Mucosa of rectum (tissue), 2 donors: ENCODE measurements around the gene ITIH5.

Source experiments
- H3K27ac ChIP-seq, 2 donors: one replicate each; pipeline ENCODE4 v1.7.0; 2013; ENCODE audit warnings: inconsistent platforms in 2 of 2, low read depth in 2 of 2, low read length in 2 of 2
- H3K27me3 ChIP-seq, 2 donors: one replicate each; pipeline ENCODE4 v1.7.0; 2013; ENCODE audit warnings: low read length in 2 of 2; ENCODE audit not compliant: control insufficient read depth in 2 of 2, insufficient read depth in 2 of 2
- H3K36me3 ChIP-seq, 2 donors: one replicate each; pipeline ENCODE4 v1.7.0; 2013; ENCODE audit warnings: low read length in 2 of 2; ENCODE audit not compliant: control insufficient read depth in 2 of 2, insufficient read depth in 2 of 2
- H3K4me1 ChIP-seq, 2 donors: one replicate each; pipeline ENCODE4 v1.7.0; 2013; ENCODE audit warnings: low read length in 2 of 2, mild to moderate bottlenecking in 1 of 2; ENCODE audit not compliant: control insufficient read depth in 2 of 2, insufficient read depth in 2 of 2
- H3K4me3 ChIP-seq, 2 donors: one replicate each; pipeline ENCODE4 v1.7.0; 2013; ENCODE audit warnings: low read length in 2 of 2
- H3K9ac ChIP-seq, 2 donors: one replicate each; pipeline ENCODE4 v1.7.0; 2013; ENCODE audit warnings: low read length in 2 of 2, low read depth in 1 of 2, mild to moderate bottlenecking in 1 of 2
- H3K9me3 ChIP-seq, 2 donors: one replicate each; pipeline ENCODE4 v1.7.0; 2013; ENCODE audit warnings: low read length in 2 of 2; ENCODE audit not compliant: control insufficient read depth in 2 of 2
- donor health status: healthy.
- donor health status: Normal muscosa, but diverticular disease.

The ITIH5 gene

GRCh38 chr10:7529638-7530037 is 137.1 kb downstream of the ITIH5 start:
- Histone ChIP-seq H3K27me3 (peaks cover 0 to 3% of the 10 kb centered on the region in 2 donors), H3K27ac (no peak overlapping the region), H3K36me3 (no peaks in the 10 kb centered on the region), H3K4me1 (no peaks in the 10 kb centered on the region), H3K9ac (no peak overlapping the region), H3K4me3 (no peak overlapping the region), H3K9me3 (no peaks in the 10 kb centered on the region)

GRCh38 chr10:7527468-7527867 is 139.3 kb downstream of the ITIH5 start:
- Histone ChIP-seq H3K36me3 (no peaks in the 10 kb centered on the region), H3K27me3 (peaks cover 0 to 3% of the 10 kb centered on the region in 2 donors), H3K4me1 (no peaks in the 10 kb centered on the region), H3K4me3 (no peak overlapping the region), H3K9me3 (no peaks in the 10 kb centered on the region), H3K27ac (no peak overlapping the region), H3K9ac (no peak overlapping the region)

GRCh38 chr10:7526017-7526400 is 140.8 kb downstream of the ITIH5 start:
- H3K27me3 ChIP-seq = peaks cover 0 to 3% of the 10 kb centered on the region in 2 donors
- no peaks in the 10 kb centered on the region for H3K36me3 ChIP-seq
- H3K4me3 ChIP-seq = no peak overlapping the region
- no peaks in the 10 kb centered on the region for H3K4me1 ChIP-seq
- H3K9me3 ChIP-seq = no peaks in the 10 kb centered on the region
- no peak overlapping the region for H3K9ac ChIP-seq
- no peak overlapping the region for H3K27ac ChIP-seq

- no peaks in the 10 kb centered on the region for H3K36me3 ChIP-seq
- H3K4me1 ChIP-seq = no peaks in the 10 kb centered on the region
- no peak overlapping the region for H3K9ac ChIP-seq
- no peaks in the 10 kb centered on the region for H3K9me3 ChIP-seq
- H3K27ac ChIP-seq = no peak overlapping the region
- peaks cover 0 to 3% of the 10 kb centered on the region in 2 donors for H3K27me3 ChIP-seq
- no peak overlapping the region for H3K4me3 ChIP-seq
These were observed 141.3 kb downstream of the ITIH5 start for GRCh38 chr10:7525314-7526016.

GRCh38 chr10:7523656-7524055 is 143.1 kb downstream of the ITIH5 start:
- Histone ChIP-seq H3K27ac (no peak overlapping the region), H3K4me1 (no peaks in the 10 kb centered on the region), H3K4me3 (no peak overlapping the region), H3K36me3 (no peaks in the 10 kb centered on the region), H3K9ac (no peak overlapping the region), H3K9me3 (no peaks in the 10 kb centered on the region), H3K27me3 (peaks cover 0 to 3% of the 10 kb centered on the region in 2 donors)

- no peak overlapping the region for H3K4me3 ChIP-seq
- H3K9ac ChIP-seq = no peak overlapping the region
- H3K27me3 ChIP-seq = peaks cover 0 to 3% of the 10 kb centered on the region in 2 donors
- no peaks in the 10 kb centered on the region for H3K36me3 ChIP-seq
- H3K27ac ChIP-seq = no peak overlapping the region
- no peaks in the 10 kb centered on the region for H3K9me3 ChIP-seq
- no peaks in the 10 kb centered on the region for H3K4me1 ChIP-seq
These were observed 146.0 kb downstream of the ITIH5 start for GRCh38 chr10:7520507-7521485.

- Histone ChIP-seq H3K9me3 (no peaks in the 10 kb centered on the region), H3K4me1 (no peaks in the 10 kb centered on the region), H3K9ac (no peak overlapping the region), H3K4me3 (no peak overlapping the region), H3K36me3 (no peaks in the 10 kb centered on the region), H3K27me3 (no peaks in the 10 kb centered on the region), H3K27ac (no peak overlapping the region)
These were observed 147.4 kb downstream of the ITIH5 start for GRCh38 chr10:7519351-7519750.

GRCh38 chr10:7518693-7519092 is 148.1 kb downstream of the ITIH5 start:
- no peak overlapping the region for H3K4me3 ChIP-seq
- no peak overlapping the region for H3K9ac ChIP-seq
- H3K27ac ChIP-seq = no peak overlapping the region
- no peaks in the 10 kb centered on the region for H3K27me3 ChIP-seq
- no peaks in the 10 kb centered on the region for H3K4me1 ChIP-seq
- H3K9me3 ChIP-seq = no peaks in the 10 kb centered on the region
- no peaks in the 10 kb centered on the region for H3K36me3 ChIP-seq

- no peaks in the 10 kb centered on the region for H3K27me3 ChIP-seq
- no peaks in the 10 kb centered on the region for H3K36me3 ChIP-seq
- no peak overlapping the region for H3K9ac ChIP-seq
- no peak overlapping the region for H3K27ac ChIP-seq
- no peak overlapping the region for H3K4me3 ChIP-seq
- H3K9me3 ChIP-seq = peaks cover 0 to 2% of the 10 kb centered on the region in 2 donors
- H3K4me1 ChIP-seq = no peaks in the 10 kb centered on the region
These were observed 151.3 kb downstream of the ITIH5 start for GRCh38 chr10:7515439-7515838.

GRCh38 chr10:7513936-7514335 is 152.8 kb downstream of the ITIH5 start:
- Histone ChIP-seq H3K4me1 (no peaks in the 10 kb centered on the region), H3K27ac (no peak overlapping the region), H3K4me3 (no peak overlapping the region), H3K27me3 (no peaks in the 10 kb centered on the region), H3K36me3 (no peaks in the 10 kb centered on the region), H3K9ac (no peak overlapping the region), H3K9me3 (peaks cover 0 to 2% of the 10 kb centered on the region in 2 donors)
